Heart right ventricle (tissue), 16 donors: ENCODE measurements around the gene MYO5A. TPM values are rescaled to one million over a fixed set of nuclear protein-coding genes. Genes with fewer than 3 reads are reported as not detected.

Experiments used
- ATAC-seq, 8 donors: fragments of 200-7000 bp; cut with Tn5 transposase; one replicate each; pipeline ENCODE4 v1.9.1; 2020; ENCODE audit warnings: mild to moderate bottlenecking in 8 of 8, moderate library complexity in 8 of 8, moderate number of reproducible peaks in 1 of 8
- DNase-seq, 2 donors: peaks; one replicate each; pipeline ENCODE4 v3.0.0-alpha.2; 2020
- H3K27ac ChIP-seq, 10 donors: fragments of 200-600 bp; sonication (generic) in 2 of 10; one replicate each; pipeline versions ENCODE4 v1.5.0 to v1.8.0; 2020 to 2022; ENCODE audit warnings: mild to moderate bottlenecking in 3 of 10
- H3K27me3 ChIP-seq, 7 donors: fragments of 200-600 bp; one replicate each; pipeline ENCODE4 v1.8.0; 2021 to 2022; ENCODE audit warnings: mild to moderate bottlenecking in 2 of 7
- H3K36me3 ChIP-seq, 9 donors: fragments of 200-600 bp; sonication (generic) in 1 of 9; one replicate each; pipeline versions ENCODE4 v1.5.0 to v1.8.0; 2020 to 2022; ENCODE audit warnings: mild to moderate bottlenecking in 2 of 9
- H3K4me1 ChIP-seq, 9 donors: fragments of 200-600 bp; sonication (generic) in 1 of 9; one replicate each; pipeline versions ENCODE4 v1.5.0 to v1.8.0; 2020 to 2022; ENCODE audit warnings: mild to moderate bottlenecking in 4 of 9
- H3K4me3 ChIP-seq, 10 donors: fragments of 200-600 bp; sonication (generic) in 2 of 10; one replicate each; pipeline versions ENCODE4 v1.5.0 to v1.8.0; 2020 to 2022; ENCODE audit warnings: mild to moderate bottlenecking in 7 of 10, moderate library complexity in 2 of 10
- H3K9me3 ChIP-seq, 11 donors: fragments of 200-600 bp in 10 of 11; sonication (generic) in 2 of 11; one replicate each; pipeline versions ENCODE4 v1.5.0 to v1.8.0; 2013 to 2022; ENCODE audit warnings: mild to moderate bottlenecking in 2 of 11, control low read depth in 1 of 11, moderate library complexity in 1 of 11
- CTCF ChIP-seq, 9 donors: fragments of 200-600 bp; sonication (generic) in 2 of 9; IDR thresholded peaks; one replicate each; pipeline versions ENCODE4 v1.5.0 to v1.8.0; 2021 to 2022; ENCODE audit warnings: antibody characterized with exemption in 9 of 9, mild to moderate bottlenecking in 5 of 9, moderate library complexity in 1 of 9
- WGBS, 2 donors: extraction: QIAGEN DNeasy Blood & Tissue Kit; methylation state at CpG; one replicate each; pipeline ENCODE4 v1.1.7; 2013; ENCODE audit warnings: inconsistent platforms in 1 of 2; 5-methylcytosine and 5-hydroxymethylcytosine counted together
- intact Hi-C, 10 donors: fragments of 100-400 bp; cut with DNase I; formaldehyde crosslinking; loops; one replicate each; pipeline versions ENCODE4 v1.11.1 to v1.14.2; 2022
- polyA plus RNA-seq, 2 donors: library from polyadenylated mRNA; stranded (reverse); fragments of 200-250 nt; gene quantifications; one replicate each; pipeline ENCODE4 v1.2.3, GENCODE V29; 2013
- total RNA-seq, 10 donors: library from RNA; stranded (reverse); fragmentation: NEBNext Ultra II Directional in 3 of 10; extraction: Animal tissue kit (Norgen Biotek cat#: 25700) in 3 of 10; gene quantifications; one replicate each; pipeline versions ENCODE4 v1.2.1 to v1.2.4, GENCODE V29; 2021 to 2023
- donor health status: Arrhythmogenic right ventricular cardiomyopathy.
- donor health status: ischemic (EF 13 %, LVEDD 7.1; RV severe dilation, severe dysfunction).
- donor health status: healthy with polysubstance abuse.
- donor health status: DM: no; HTN: yes; CAD: no.
- donor health status: DM: no; HTN: no; CAD: no.
- donor health status: ischemic (EF 25% LVEDD 6.9; RV normal size, moderate dysfunction).
- donor health status: ischemic (EF 25% LVEDD 5.7; RV mildly dilated, moderate dysfunction).
- donor health status: healthy.
- donor health status: DM: yes; HTN: yes; CAD: no.
- donor health status: Ischemic cardiomyopathy.
- donor health status: ischemic (EF 35%, LVEDD 5.7; RV mildly dilated, moderate dysfunction).
- donor health status: nonischemic (EF 11% LVEDD 7.7; RV severe dilation, severe dysfunction).
- donor health status: DM: yes; HTN: yes; CAD: no.
- donor health status: PGD.
- donor health status: ischemic (EF 29% LVEDD 5.4; RV normal size, mild dysfunction).
- donor health status: nonischemic (EF 23%, LVEDD 6.1; RV moderate dilation, normal function).

Gene MYO5A
- total and polyA plus RNA-seq, 12 donors = 3.1 to 15.7 (median 6.3) TPM

GRCh38 chr15:52392008-52392687 lies 136.5 kb downstream of the MYO5A start:
- 50 to 59% methylated on average over 6 of the region's 6 CpGs for WGBS, 2 donors
- intact Hi-C loops = no loop called here

GRCh38 chr15:52391069-52391468 lies 137.6 kb downstream of the MYO5A start:
- no peak for ATAC-seq
- intact Hi-C loops = no loop called here
- Histone ChIP-seq H3K4me1 (peaks cover 0 to 16% (median 0%) of the 10 kb centered on the region in 9 donors), H3K9me3 (no peaks in the 10 kb centered on the region), H3K27me3 (no peaks in the 10 kb centered on the region), H3K36me3 (peaks cover 0 to 78% (median 4%) of the 10 kb centered on the region in 9 donors), H3K4me3 (no peak overlapping the region), H3K27ac (no peak overlapping the region)
- whole genome bisulfite sequencing, 2 donors = 93 to 96% methylated on average over 4 of the region's 4 CpGs
- no peak for DNase-seq
- TF ChIP-seq CTCF (IDR thresholded peaks at IDR 0.05) = no peak

More at GRCh38 chr15:52392008-52392687, 136.5 kb downstream of the MYO5A start:
- H3K4me3 ChIP-seq = no peak overlapping the region
- ATAC-seq (peak in 7 of 8 donors; percentile 63 to 84 (median 73)), DNase-seq (no peak)
- no peak for TF ChIP-seq CTCF (IDR thresholded peaks at IDR 0.05)
- H3K4me1 ChIP-seq = peaks cover 0 to 16% (median 0%) of the 10 kb centered on the region in 9 donors
- no peak overlapping the region for H3K27ac ChIP-seq
- no peaks in the 10 kb centered on the region for H3K9me3 ChIP-seq
- no peaks in the 10 kb centered on the region for H3K27me3 ChIP-seq
- peaks cover 0 to 76% (median 4%) of the 10 kb centered on the region in 9 donors for H3K36me3 ChIP-seq

- no peaks in the 10 kb centered on the region for H3K4me1 ChIP-seq
- DNase-seq = no peak
- H3K36me3 ChIP-seq = peaks cover 0 to 97% (median 12%) of the 10 kb centered on the region in 9 donors
- no peak overlapping the region for H3K27ac ChIP-seq
- H3K27me3 ChIP-seq = no peaks in the 10 kb centered on the region
- no peaks in the 10 kb centered on the region for H3K9me3 ChIP-seq
- intact Hi-C loops = loop anchor here in 1 of 10 donors (10.0 kb wide), 1 partner anchor 61 kb away; no protein-coding TSS in a partner anchor
- H3K4me3 ChIP-seq = no peak overlapping the region
- TF ChIP-seq CTCF (IDR thresholded peaks at IDR 0.05) = no peak
- no peak for ATAC-seq
Measured at GRCh38 chr15:52385670-52386069, 143.0 kb downstream of the MYO5A start.

DNA sequence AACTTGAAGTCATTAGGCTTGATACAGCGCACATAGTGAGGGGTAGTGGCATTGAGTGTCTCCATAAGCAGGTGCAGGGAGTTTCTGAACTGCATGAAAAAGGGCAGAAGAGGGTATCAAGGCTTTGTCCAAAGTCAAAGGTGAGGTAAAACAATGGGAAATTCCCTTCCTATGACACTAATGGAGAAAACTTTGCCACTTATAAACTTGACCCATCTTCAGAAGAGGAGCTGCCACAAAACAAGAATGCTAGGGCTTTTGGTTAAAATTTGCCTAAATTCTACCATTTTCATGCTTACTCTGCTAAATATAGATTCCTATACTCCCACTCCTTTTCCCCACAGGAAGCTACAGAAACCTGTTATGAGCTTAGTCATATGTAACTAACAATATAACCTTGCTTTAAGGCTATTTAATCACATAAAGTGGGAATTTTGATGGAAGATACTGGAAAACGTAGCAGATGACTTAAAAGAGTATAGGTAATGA lies 145.5 kb downstream of the MYO5A start:
- intact Hi-C loops = loop anchor here in 1 of 10 donors (10.0 kb wide), 1 partner anchor 58 kb away; no protein-coding TSS in a partner anchor
- ATAC-seq (no peak), DNase-seq (no peak)
- 90 to 92% methylated on average over 2 of the region's 2 CpGs for WGBS, 2 donors
- Histone ChIP-seq H3K36me3 (peaks cover 0 to 98% (median 12%) of the 10 kb centered on the region in 9 donors), H3K4me1 (peaks cover 0 to 8% (median 0%) of the 10 kb centered on the region in 9 donors), H3K27me3 (no peaks in the 10 kb centered on the region), H3K9me3 (no peaks in the 10 kb centered on the region), H3K4me3 (no peak overlapping the region), H3K27ac (no peak overlapping the region)
- TF ChIP-seq CTCF (IDR thresholded peaks at IDR 0.05) = no peak
